Urothelium cell line (cell line): Measurements from ENCODE around the gene POU3F4.

Source experiments
- DNase-seq: peaks from one replicate; pipeline ENCODE4 v3.0.0; 2011; ENCODE audit warnings: low spot score, mixed read lengths
- FAIRE-seq: peaks from 2 replicates; lab custom pipeline; 2011; peaks lifted over from hg19 to GRCh38; lab: Jason Lieb, UNC

Gene POU3F4

GRCh38 chrX:83508006-83508405 is at the start of gene POU3F4:
Gene POU3F4, plus strand, starts transcription at chrX:83508290. Its CDS starts 35 bp downstream, at chrX:83508325.
- FAIRE-seq = no peak
- no peak for DNase-seq

- DNase-seq = peak; percentile 19
- no peak for FAIRE-seq
Observed at GRCh38 chrX:83469551-83469950, 38.5 kb upstream of the POU3F4 start.

- DNase-seq = no peak
- FAIRE-seq = no peak
Observed at GRCh38 chrX:83495898-83496297, 12.2 kb upstream of the POU3F4 start.

- FAIRE-seq (no peak), DNase-seq (no peak)
Observed at GRCh38 chrX:83501003-83501402, 7.1 kb upstream of the POU3F4 start.

GRCh38 chrX:83501530-83501929 is 6.6 kb upstream of the POU3F4 start:
- no peak for DNase-seq
- no peak for FAIRE-seq

GRCh38 chrX:83504721-83505479 is 3.2 kb upstream of the POU3F4 start:
- no peak for DNase-seq
- FAIRE-seq = no peak

GRCh38 chrX:83508526-83509253 is 600 bp downstream of the POU3F4 start:
- no peak for DNase-seq
- FAIRE-seq = no peak

- DNase-seq (no peak), FAIRE-seq (no peak)
Observed at GRCh38 chrX:83509254-83509801, 1.2 kb downstream of the POU3F4 start.

- DNase-seq (no peak), FAIRE-seq (no peak)
Observed at GRCh38 chrX:83510510-83511062, 2.5 kb downstream of the POU3F4 start.

GRCh38 chrX:83511208-83511607 is 3.1 kb downstream of the POU3F4 start:
- DNase-seq (no peak), FAIRE-seq (no peak)

- no peak for DNase-seq
- no peak for FAIRE-seq
Observed at GRCh38 chrX:83512111-83512510, 4.0 kb downstream of the POU3F4 start.

GRCh38 chrX:83516597-83516996 is 8.5 kb downstream of the POU3F4 start:
- FAIRE-seq = no peak
- DNase-seq = no peak

GRCh38 chrX:83521905-83522304 is 13.8 kb downstream of the POU3F4 start:
- FAIRE-seq (no peak), DNase-seq (no peak)

- FAIRE-seq = no peak
Observed at GRCh38 chrX:83529950-83530349, 21.9 kb downstream of the POU3F4 start.

GRCh38 chrX:83535417-83536196 is 27.5 kb downstream of the POU3F4 start:
- no peak for FAIRE-seq

More at GRCh38 chrX:83529950-83530349, 21.9 kb downstream of the POU3F4 start:
- DNase-seq = no peak

More at GRCh38 chrX:83535417-83536196, 27.5 kb downstream of the POU3F4 start:
- DNase-seq = no peak
